Esophagus squamous epithelium (tissue), 5 donors: ENCODE data around the gene NANOS3. TPM values are rescaled to one million over a fixed set of nuclear protein-coding genes. Genes with fewer than 3 reads are reported as not detected.

ENCODE experiments used
- DNase-seq: peaks from one replicate; lab custom pipeline; 2025; lab: John Stamatoyannopoulos, UW
- H3K27ac ChIP-seq, 4 donors: fragments of 200-600 bp; sonication (generic); one replicate each; pipeline ENCODE4 v1.5.1; 2016 to 2019; ENCODE audit warnings: mild to moderate bottlenecking in 1 of 4
- H3K27me3 ChIP-seq, 4 donors: fragments of 200-600 bp; sonication (generic); 1 replicate in 3 of 4; 2 replicates in 1 of 4; pipeline versions ENCODE4 v1.5.1 to v1.6.0; 2017 to 2021; ENCODE audit warnings: antibody characterized with exemption in 1 of 4
- H3K36me3 ChIP-seq, 3 donors: fragments of 200-600 bp; sonication (generic); one replicate each; pipeline ENCODE4 v1.5.1; 2016 to 2019
- H3K4me1 ChIP-seq, 3 donors: fragments of 200-600 bp; sonication (generic); one replicate each; pipeline ENCODE4 v1.5.1; 2017 to 2019
- H3K4me3 ChIP-seq, 4 donors: fragments of 200-600 bp; sonication (generic); 1 replicate in 3 of 4; 2 replicates in 1 of 4; pipeline ENCODE4 v1.5.1; 2016 to 2019; ENCODE audit warnings: mild to moderate bottlenecking in 2 of 4, moderate library complexity in 1 of 4
- H3K9me3 ChIP-seq, 3 donors: fragments of 200-600 bp; sonication (generic); one replicate each; pipeline ENCODE4 v1.5.1; 2016 to 2019
- CTCF ChIP-seq, 6 experiments: fragments of 450-650 bp in 4 of 6; fragments of 200-600 bp in 2 of 6; sonication (generic) in 2 of 6; IDR thresholded peaks; one replicate each; pipeline ENCODE4 v1.5.1; 2016 to 2019; ENCODE audit warnings: antibody characterized with exemption in 6 of 6, mild to moderate bottlenecking in 4 of 6, moderate library complexity in 4 of 6
- POLR2A ChIP-seq, 4 donors: fragments of 450-650 bp; IDR thresholded peaks; one replicate each; pipeline ENCODE4 v1.6.1; 2017; ENCODE audit warnings: antibody characterized with exemption in 4 of 4, mild to moderate bottlenecking in 4 of 4, moderate library complexity in 3 of 4
- whole genome bisulfite sequencing, 2 donors: methylation state at CpG; one replicate each; pipeline ENCODE4 v1.1.5; 2018; 5-methylcytosine and 5-hydroxymethylcytosine counted together
- intact Hi-C: fragments of 100-400 bp; cut with DNase I; formaldehyde crosslinking; loops from one replicate; pipeline ENCODE4 v1.15.0; 2022
- total RNA-seq, 4 donors: library from RNA; depleted of rRNA; stranded (reverse); fragments of >200 nt; gene quantifications; one replicate each; pipeline ENCODE4 v1.1.0, GENCODE V29; 2016
- donor health status: DM: yes; HTN: yes; CAD: no.

NANOS3 gene
- total RNA-seq, 4 donors from 2014 or later: not detected

GRCh38 chr19:13831537-13832467, 45.1 kb upstream of the NANOS3 start:
- no peak for TF ChIP-seq POLR2A (IDR thresholded peaks at IDR 0.05)
- TF ChIP-seq CTCF (IDR thresholded peaks at IDR 0.05): no peak
- Histone ChIP-seq H3K27me3 (no peaks in the 10 kb centered on the region), H3K36me3 (peaks cover 12 to 80% (median 16%) of the 10 kb centered on the region in 3 donors), H3K9me3 (no peaks in the 10 kb centered on the region), H3K27ac (peak overlapping the region in 3 of 4 donors; percentile 71 to 99 (median 98)), H3K4me3 (no peak overlapping the region), H3K4me1 (peaks cover 26 to 52% (median 37%) of the 10 kb centered on the region in 3 donors)
- intact Hi-C loops: no loop called here
- no peak for DNase-seq
- 61 to 76% methylated on average over 19 of the region's 22 CpGs for WGBS, 2 donors

- peaks cover 12 to 74% (median 16%) of the 10 kb centered on the region in 3 donors for H3K36me3 ChIP-seq
- DNase-seq: peak; percentile 60
- peaks cover 43 to 65% (median 55%) of the 10 kb centered on the region in 3 donors for H3K4me1 ChIP-seq
- WGBS, 2 donors: 14 to 17% methylated on average over 13 to 18 of the region's 59 CpGs
- peak overlapping the region; percentile 71 to 99 (median 94) for H3K27ac ChIP-seq
- intact Hi-C loops: no loop called here
- no peaks in the 10 kb centered on the region for H3K27me3 ChIP-seq
- H3K9me3 ChIP-seq: no peaks in the 10 kb centered on the region
- TF ChIP-seq POLR2A (IDR thresholded peaks at IDR 0.05) (peak in 1 of 4 donors; percentile 21), CTCF (IDR thresholded peaks at IDR 0.05) (peak; percentile 22 to 65 (median 48))
- peak overlapping the region in 3 of 4 donors; percentile 18 to 41 (median 24) for H3K4me3 ChIP-seq
Observed at GRCh38 chr19:13833330-13834243, 43.3 kb upstream of the NANOS3 start.

GRCh38 chr19:13834244-13835069, 42.5 kb upstream of the NANOS3 start:
- Histone ChIP-seq H3K9me3 (no peaks in the 10 kb centered on the region), H3K36me3 (peaks cover 12 to 65% (median 16%) of the 10 kb centered on the region in 3 donors), H3K4me1 (peaks cover 51 to 74% (median 64%) of the 10 kb centered on the region in 3 donors), H3K27ac (peak overlapping the region; percentile 71 to 99 (median 94)), H3K27me3 (no peaks in the 10 kb centered on the region), H3K4me3 (peak overlapping the region in 1 of 4 donors; percentile 18)
- TF ChIP-seq POLR2A (IDR thresholded peaks at IDR 0.05) (no peak), CTCF (IDR thresholded peaks at IDR 0.05) (no peak)
- intact Hi-C loops: loop anchor here (5.0 kb wide), 1 partner anchor 37 kb away; the partner anchor contains the start of gene ZSWIM4
- DNase-seq: no peak
- 55 to 63% methylated on average over 8 to 13 of the region's 14 CpGs for WGBS, 2 donors

- Histone ChIP-seq H3K9me3 (no peaks in the 10 kb centered on the region), H3K4me1 (peaks cover 61 to 90% (median 65%) of the 10 kb centered on the region in 3 donors), H3K27me3 (no peaks in the 10 kb centered on the region), H3K27ac (peak overlapping the region; percentile 87 to 100 (median 98)), H3K4me3 (peak overlapping the region in 3 of 4 donors; percentile 7 to 41 (median 18)), H3K36me3 (peaks cover 12 to 49% (median 16%) of the 10 kb centered on the region in 3 donors)
- no peak for DNase-seq
- WGBS, 2 donors: 0 to 39% methylated on average over 1 to 4 of the region's 21 CpGs
- intact Hi-C loops: loop anchor here (5.0 kb wide), 1 partner anchor 39 kb away; the partner anchor contains the start of gene ZSWIM4
- TF ChIP-seq POLR2A (IDR thresholded peaks at IDR 0.05) (no peak), CTCF (IDR thresholded peaks at IDR 0.05) (no peak)
Observed at GRCh38 chr19:13835791-13836723, 40.9 kb upstream of the NANOS3 start.
